SH-SY5Y (cell line): ENCODE results near the gene PEDS1.

Experiments used
- GATA2 ChIP-seq: IDR thresholded peaks from 2 replicates; pipeline ENCODE4 v1.6.1; 2011; ENCODE audit warnings: mild to moderate bottlenecking, low read depth, low read length
- GATA3 ChIP-seq: IDR thresholded peaks from 2 replicates; pipeline ENCODE4 v1.6.1; 2011; ENCODE audit warnings: low read depth, mild to moderate bottlenecking, low read length, moderate library complexity

GRCh38 chr20:50194831-50195523, 41.5 kb upstream of the PEDS1 start:
- TF ChIP-seq GATA2: no peak
- TF ChIP-seq GATA3: no peak
